Panc1 (cell line): ENCODE results near the gene EME2. TPM values are rescaled to one million over a fixed set of nuclear protein-coding genes. Genes with fewer than 3 reads are reported as not detected.
A peak's percentile ranks its signal among the peaks of the same experiment; 100 is the strongest.

Experiments used
- ATAC-seq: fragments of 200-7000 bp; cut with Tn5 transposase; 2 replicates; pipeline ENCODE4 v1.9.1; 2020; ENCODE audit warnings: mild to moderate bottlenecking, moderate library complexity
- BruUV-seq: library from RNA; stranded (reverse); fragments of 400-500 nt; replicated peaks from 2 replicates; lab custom pipeline; 2021; lab: Mats Ljungman, UMichigan
- CTCF ChIA-PET: fragments of 300-600 bp; sonication (Branson Sonifier 250); formaldehyde crosslinking; loops from one replicate; lab custom pipeline; 2022; ENCODE audit warnings: antibody characterized with exemption; lab: Charles Lee
- POLR2A ChIA-PET: fragments of 300-600 bp; sonication (Branson Sonifier 250); formaldehyde crosslinking; loops from one replicate; lab custom pipeline; 2022; ENCODE audit warnings: antibody characterized with exemption; lab: Charles Lee
- DNase-seq: peaks from one replicate; pipeline ENCODE4 v3.0.0-alpha.2; 2010; ENCODE audit warnings: low read depth, low spot score
- H3K27ac ChIP-seq: 2 replicates; pipeline ENCODE4 v1.5.1; 2011; ENCODE audit warnings: mild to moderate bottlenecking, low read length, inconsistent platforms
- H3K27me3 ChIP-seq: fragments of 200-500 bp; sonication (Bioruptor generic); 2 replicates; pipeline ENCODE4 v1.6.0; 2014; ENCODE audit warnings: low read length, inconsistent platforms; ENCODE audit not compliant: control insufficient read depth, insufficient read depth
- H3K36me3 ChIP-seq: fragments of 200-500 bp; sonication (Bioruptor generic); 2 replicates; pipeline ENCODE4 v1.5.1; 2014; ENCODE audit warnings: inconsistent platforms, mild to moderate bottlenecking, low read length, moderate library complexity; ENCODE audit not compliant: control insufficient read depth, insufficient read depth
- H3K4me1 ChIP-seq: 2 replicates; pipeline ENCODE4 v1.5.1; 2011; ENCODE audit warnings: inconsistent platforms, mild to moderate bottlenecking, low read length, moderate library complexity; ENCODE audit not compliant: control insufficient read depth, insufficient read depth
- H3K4me3 ChIP-seq, 2 experiments: 2 replicates each; pipeline ENCODE4 v1.5.1; 2011 to 2012; ENCODE audit warnings: low read depth in 2 of 2, low read length in 2 of 2, mild to moderate bottlenecking in 2 of 2, inconsistent platforms in 1 of 2, moderate library complexity in 1 of 2
- H3K9me3 ChIP-seq: fragments of 200-500 bp; sonication (Bioruptor generic); 2 replicates; pipeline ENCODE4 v1.5.1; 2014; ENCODE audit warnings: low read depth, mild to moderate bottlenecking, inconsistent platforms, low read length, moderate library complexity; ENCODE audit not compliant: control insufficient read depth, insufficient read depth
- POLR2AphosphoS5 ChIP-seq: IDR thresholded peaks from 2 replicates; pipeline ENCODE4 v1.6.1; 2012; ENCODE audit warnings: mild to moderate bottlenecking, low read depth, low read length, moderate library complexity
- SIN3A ChIP-seq: IDR thresholded peaks from 2 replicates; pipeline ENCODE4 v1.6.1; 2012; ENCODE audit warnings: low read depth, mild to moderate bottlenecking, low read length, moderate library complexity, borderline replicate concordance; ENCODE audit not compliant: insufficient read depth
- TCF7L2 ChIP-seq: IDR thresholded peaks from 2 replicates; pipeline ENCODE4 v1.6.1; 2011; ENCODE audit warnings: mild to moderate bottlenecking, low read depth, low read length, inconsistent platforms
- in situ Hi-C: cut with HindIII; loops from 2 replicates; pipeline ENCODE4 v1.10.0; 2016; ENCODE audit warnings: low sequenced_read_pairs, low pct_unique_long_range_greater_than_20kb
- intact Hi-C: fragments of 100-400 bp; cut with micrococcal nuclease; formaldehyde crosslinking; loops from one replicate; pipeline ENCODE4 v1.10.0; 2022; ENCODE audit not compliant: unreplicated experiment
- total RNA-seq: library from RNA; stranded (reverse); gene quantifications from one replicate; pipeline ENCODE4 v1.2.1, GENCODE V29; 2021; ENCODE audit not compliant: unreplicated experiment
- TF ChIP-seq, protein P1 (sequence below): fragments of 450-650 bp; IDR thresholded peaks from 2 replicates; pipeline ENCODE4 v1.5.1; 2017; ENCODE audit warnings: mild to moderate bottlenecking
- TF ChIP-seq, protein P2 (sequence below), 2 experiments: IDR thresholded peaks; 2 replicates each; pipeline ENCODE4 v1.6.1; 2011 to 2012; ENCODE audit warnings: low read depth in 2 of 2, control low read depth in 1 of 2, low read length in 1 of 2, mild to moderate bottlenecking in 1 of 2, moderate library complexity in 1 of 2; ENCODE audit not compliant: insufficient read depth in 1 of 2

The EME2 gene
- total RNA-seq, 1 experiment from 2014 or later = 53.4 TPM

DNA sequence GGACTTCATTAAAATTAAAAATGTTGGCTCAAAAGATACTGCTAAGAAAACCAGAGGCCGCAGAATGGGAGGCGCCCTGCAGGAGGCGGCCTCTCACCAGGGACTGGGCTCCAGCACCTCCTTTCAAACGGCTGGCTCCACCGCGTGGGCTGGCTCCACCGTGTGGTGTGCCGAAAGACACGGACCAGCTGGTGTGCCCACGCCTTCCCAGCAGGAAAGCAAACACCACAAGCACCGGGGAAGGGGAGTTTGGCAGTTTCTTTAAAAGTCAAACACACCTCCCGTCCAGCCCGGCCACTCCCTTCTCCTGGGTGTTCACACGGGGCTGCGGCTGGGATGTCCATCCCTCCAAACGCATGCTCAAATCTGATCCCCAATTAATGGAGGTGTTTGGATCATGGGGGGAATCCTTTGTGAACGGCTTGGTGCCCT is 40.1 kb downstream of the EME2 start:
- no peaks in the 10 kb centered on the region for H3K36me3 ChIP-seq
- ATAC-seq (peak; percentile 89), DNase-seq (no peak)
- no peak overlapping the region for H3K4me3 ChIP-seq
- H3K27ac ChIP-seq = no peak overlapping the region
- in situ Hi-C loops (no loop called here), intact Hi-C loops (no loop called here)
- POLR2A ChIA-PET = no interaction called here
- TF ChIP-seq, protein P1, sequence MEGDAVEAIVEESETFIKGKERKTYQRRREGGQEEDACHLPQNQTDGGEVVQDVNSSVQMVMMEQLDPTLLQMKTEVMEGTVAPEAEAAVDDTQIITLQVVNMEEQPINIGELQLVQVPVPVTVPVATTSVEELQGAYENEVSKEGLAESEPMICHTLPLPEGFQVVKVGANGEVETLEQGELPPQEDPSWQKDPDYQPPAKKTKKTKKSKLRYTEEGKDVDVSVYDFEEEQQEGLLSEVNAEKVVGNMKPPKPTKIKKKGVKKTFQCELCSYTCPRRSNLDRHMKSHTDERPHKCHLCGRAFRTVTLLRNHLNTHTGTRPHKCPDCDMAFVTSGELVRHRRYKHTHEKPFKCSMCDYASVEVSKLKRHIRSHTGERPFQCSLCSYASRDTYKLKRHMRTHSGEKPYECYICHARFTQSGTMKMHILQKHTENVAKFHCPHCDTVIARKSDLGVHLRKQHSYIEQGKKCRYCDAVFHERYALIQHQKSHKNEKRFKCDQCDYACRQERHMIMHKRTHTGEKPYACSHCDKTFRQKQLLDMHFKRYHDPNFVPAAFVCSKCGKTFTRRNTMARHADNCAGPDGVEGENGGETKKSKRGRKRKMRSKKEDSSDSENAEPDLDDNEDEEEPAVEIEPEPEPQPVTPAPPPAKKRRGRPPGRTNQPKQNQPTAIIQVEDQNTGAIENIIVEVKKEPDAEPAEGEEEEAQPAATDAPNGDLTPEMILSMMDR = peak; percentile 87
- no peak for TF ChIP-seq TCF7L2
- TF ChIP-seq, protein P2, sequence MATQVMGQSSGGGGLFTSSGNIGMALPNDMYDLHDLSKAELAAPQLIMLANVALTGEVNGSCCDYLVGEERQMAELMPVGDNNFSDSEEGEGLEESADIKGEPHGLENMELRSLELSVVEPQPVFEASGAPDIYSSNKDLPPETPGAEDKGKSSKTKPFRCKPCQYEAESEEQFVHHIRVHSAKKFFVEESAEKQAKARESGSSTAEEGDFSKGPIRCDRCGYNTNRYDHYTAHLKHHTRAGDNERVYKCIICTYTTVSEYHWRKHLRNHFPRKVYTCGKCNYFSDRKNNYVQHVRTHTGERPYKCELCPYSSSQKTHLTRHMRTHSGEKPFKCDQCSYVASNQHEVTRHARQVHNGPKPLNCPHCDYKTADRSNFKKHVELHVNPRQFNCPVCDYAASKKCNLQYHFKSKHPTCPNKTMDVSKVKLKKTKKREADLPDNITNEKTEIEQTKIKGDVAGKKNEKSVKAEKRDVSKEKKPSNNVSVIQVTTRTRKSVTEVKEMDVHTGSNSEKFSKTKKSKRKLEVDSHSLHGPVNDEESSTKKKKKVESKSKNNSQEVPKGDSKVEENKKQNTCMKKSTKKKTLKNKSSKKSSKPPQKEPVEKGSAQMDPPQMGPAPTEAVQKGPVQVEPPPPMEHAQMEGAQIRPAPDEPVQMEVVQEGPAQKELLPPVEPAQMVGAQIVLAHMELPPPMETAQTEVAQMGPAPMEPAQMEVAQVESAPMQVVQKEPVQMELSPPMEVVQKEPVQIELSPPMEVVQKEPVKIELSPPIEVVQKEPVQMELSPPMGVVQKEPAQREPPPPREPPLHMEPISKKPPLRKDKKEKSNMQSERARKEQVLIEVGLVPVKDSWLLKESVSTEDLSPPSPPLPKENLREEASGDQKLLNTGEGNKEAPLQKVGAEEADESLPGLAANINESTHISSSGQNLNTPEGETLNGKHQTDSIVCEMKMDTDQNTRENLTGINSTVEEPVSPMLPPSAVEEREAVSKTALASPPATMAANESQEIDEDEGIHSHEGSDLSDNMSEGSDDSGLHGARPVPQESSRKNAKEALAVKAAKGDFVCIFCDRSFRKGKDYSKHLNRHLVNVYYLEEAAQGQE (IDR thresholded peaks at IDR 0.05; ENCODE audit: insufficient read depth in 1 of 2, low read depth in 2 of 2, low read length in 1 of 2) = no peak
- TF ChIP-seq POLR2AphosphoS5 = no peak
- no peak for TF ChIP-seq SIN3A
- H3K4me1 ChIP-seq = peaks cover 5% of the 10 kb centered on the region; the same call in 1 of the 2 replicates
- no peaks in the 10 kb centered on the region for H3K9me3 ChIP-seq
- no TSS peak for BruUV-seq
- H3K27me3 ChIP-seq = no peaks in the 10 kb centered on the region
- CTCF ChIA-PET = no interaction called here

DNA sequence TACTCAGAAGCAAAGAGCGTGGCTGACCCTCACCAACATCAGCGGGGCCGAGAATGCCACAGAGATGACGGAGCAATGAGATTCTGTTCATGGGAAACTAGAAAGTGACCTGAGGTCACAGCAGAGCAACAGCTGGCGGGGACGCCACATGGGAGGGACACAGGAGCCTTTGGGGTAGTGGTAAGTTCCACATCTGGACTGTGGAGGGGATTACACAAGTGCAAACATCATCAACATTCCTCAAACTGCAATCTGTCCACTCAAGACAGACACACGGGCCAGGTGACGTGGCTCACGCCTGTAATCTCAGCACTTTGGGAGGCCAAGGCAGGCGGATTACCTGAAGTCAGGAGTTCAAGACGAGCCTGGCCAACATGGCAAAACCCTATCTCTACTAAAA is 42.9 kb downstream of the EME2 start:
- no peak for ATAC-seq
- TF ChIP-seq POLR2AphosphoS5 = no peak
- TF ChIP-seq, protein P1 = no peak
- no peak for TF ChIP-seq SIN3A
- no peak for TF ChIP-seq TCF7L2
- TF ChIP-seq, protein P2 (IDR thresholded peaks at IDR 0.05; ENCODE audit: insufficient read depth in 1 of 2, low read depth in 2 of 2, low read length in 1 of 2) = no peak
- Histone ChIP-seq H3K27me3 (no peaks in the 10 kb centered on the region), H3K36me3 (no peaks in the 10 kb centered on the region), H3K27ac (no peak overlapping the region), H3K9me3 (no peaks in the 10 kb centered on the region), H3K4me1 (peaks cover 5% of the 10 kb centered on the region; the same call in 1 of the 2 replicates), H3K4me3 (no peak overlapping the region)
- intact Hi-C loops = no loop called here
- ChIA-PET CTCF (interaction anchor here (0.6 kb wide), 1 partner anchor 11 kb away, joined by 3 read pairs; the partner anchor contains the start of gene HAGH), POLR2A (no interaction called here)
- in situ Hi-C loops = no loop called here
- no peak for DNase-seq
- BruUV-seq = no TSS peak
